ENCODE measurements around the gene ABHD8. TPM values are rescaled to one million over a fixed set of nuclear protein-coding genes. Genes with fewer than 3 reads are reported as not detected.
A peak's percentile ranks its signal among the peaks of the same experiment; 100 is the strongest.

ABHD8 gene
- total and polyA plus RNA-seq, 2 donors (not counting 1 experiment from before 2014, with no cell fraction given): 5.2 to 7.2 TPM

DNA sequence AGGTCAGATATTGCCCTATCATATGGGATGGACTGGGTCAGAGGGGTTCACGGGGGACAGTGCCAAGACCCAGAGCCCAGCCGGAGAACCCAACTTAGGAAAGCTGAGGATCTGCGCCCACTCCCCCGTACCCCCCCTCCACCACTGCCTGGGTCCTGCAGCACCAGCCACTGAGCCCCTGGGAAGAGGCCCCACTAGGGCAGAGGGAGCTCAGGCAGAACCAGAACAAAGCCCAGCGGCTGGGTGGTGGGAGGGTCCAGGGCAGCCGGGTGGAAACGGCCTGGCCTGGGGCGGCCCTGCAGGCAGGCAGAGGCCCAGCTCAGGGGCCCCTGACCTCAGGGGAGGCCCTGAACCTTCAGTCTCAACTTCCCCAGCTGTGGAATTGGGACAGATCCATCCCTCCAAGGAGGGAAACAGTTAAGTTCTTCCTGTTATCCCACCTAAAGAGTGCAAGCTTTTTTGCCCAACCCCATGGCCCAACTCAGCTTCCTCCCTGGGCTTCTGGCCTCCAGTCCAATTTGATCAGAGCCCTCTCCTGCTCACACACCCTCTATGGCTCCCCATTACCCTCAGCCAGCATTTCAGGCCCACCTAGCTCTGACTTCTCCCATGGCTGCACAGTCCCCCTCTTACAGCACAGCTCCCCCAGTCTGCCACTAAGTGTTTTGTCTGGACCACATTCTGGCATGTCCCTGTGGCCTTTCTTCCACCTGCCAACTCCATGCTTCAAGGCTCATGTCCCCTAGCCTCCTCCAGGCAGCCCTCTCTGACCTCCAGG, 60.6 kb downstream of the ABHD8 start:
- TF ChIP-seq, protein P1, sequence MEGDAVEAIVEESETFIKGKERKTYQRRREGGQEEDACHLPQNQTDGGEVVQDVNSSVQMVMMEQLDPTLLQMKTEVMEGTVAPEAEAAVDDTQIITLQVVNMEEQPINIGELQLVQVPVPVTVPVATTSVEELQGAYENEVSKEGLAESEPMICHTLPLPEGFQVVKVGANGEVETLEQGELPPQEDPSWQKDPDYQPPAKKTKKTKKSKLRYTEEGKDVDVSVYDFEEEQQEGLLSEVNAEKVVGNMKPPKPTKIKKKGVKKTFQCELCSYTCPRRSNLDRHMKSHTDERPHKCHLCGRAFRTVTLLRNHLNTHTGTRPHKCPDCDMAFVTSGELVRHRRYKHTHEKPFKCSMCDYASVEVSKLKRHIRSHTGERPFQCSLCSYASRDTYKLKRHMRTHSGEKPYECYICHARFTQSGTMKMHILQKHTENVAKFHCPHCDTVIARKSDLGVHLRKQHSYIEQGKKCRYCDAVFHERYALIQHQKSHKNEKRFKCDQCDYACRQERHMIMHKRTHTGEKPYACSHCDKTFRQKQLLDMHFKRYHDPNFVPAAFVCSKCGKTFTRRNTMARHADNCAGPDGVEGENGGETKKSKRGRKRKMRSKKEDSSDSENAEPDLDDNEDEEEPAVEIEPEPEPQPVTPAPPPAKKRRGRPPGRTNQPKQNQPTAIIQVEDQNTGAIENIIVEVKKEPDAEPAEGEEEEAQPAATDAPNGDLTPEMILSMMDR (IDR thresholded peaks at IDR 0.05): no peak
- no peak for TF ChIP-seq EZH2 (IDR thresholded peaks at IDR 0.05; ENCODE audit: borderline replicate concordance, insufficient read depth, low read depth, low read length, poor library complexity, severe bottlenecking)
- H3K27me3 ChIP-seq (replicated peaks in 1 of 4; ENCODE audit: control extremely low read depth in 1 of 4, control insufficient read depth in 3 of 4, insufficient read depth in 4 of 4, low read length in 3 of 4): no peaks in the 10 kb centered on the region
- H3K36me3 ChIP-seq (replicated peaks in 1 of 2; ENCODE audit: control extremely low read depth in 1 of 2, control insufficient read depth in 1 of 2, extremely low read depth in 1 of 2, insufficient read depth in 2 of 2, low read length in 1 of 2): no peaks in the 10 kb centered on the region
- peaks cover 25% of the 10 kb centered on the region for H3K4me1 Mint-ChIP-seq
- no peak overlapping the region for H3K4me2 ChIP-seq (replicated peaks; ENCODE audit: low read depth, low read length, poor library complexity, severe bottlenecking)
- no peak overlapping the region for H3K9ac ChIP-seq (ENCODE audit: low read length)
- ChIA-PET CTCF (interaction anchor here (0.6 to 1.1 kb wide), 6 partner anchors 19 to 175 kb away, joined by 3 to 6 read pairs (median 4); partner anchors contain the start of genes BABAM1 and USE1), POLR2A (interaction anchor here (0.6 to 3.1 kb wide), 3 partner anchors 16 to 27 kb away, joined by 4 to 13 read pairs (median 6); partner anchors contain the start of genes OCEL1 and USE1)
- no peaks in the 10 kb centered on the region for H3K79me2 ChIP-seq (ENCODE audit: control insufficient read depth, insufficient read depth, low read length)
- H4K20me1 ChIP-seq (ENCODE audit: control insufficient read depth, insufficient read depth, low read length, poor library complexity, severe bottlenecking): no peaks in the 10 kb centered on the region
- H3K27me3 Mint-ChIP-seq: no peaks in the 10 kb centered on the region
- intact Hi-C loops (cut with micrococcal nuclease): no loop called here
- no peak overlapping the region for H2AFZ ChIP-seq (ENCODE audit: insufficient read depth, low read depth, low read length, poor library complexity, severe bottlenecking)
- no peak overlapping the region for H3K4me3 ChIP-seq (ENCODE audit: control extremely low read depth in 1 of 5, extremely low read depth in 1 of 5, insufficient read depth in 1 of 5, low read depth in 2 of 5, low read length in 4 of 5)
- peak; percentile 23 for DNase-seq
- H3K4me3 Mint-ChIP-seq: peak overlapping the region; percentile 14
- H3K9me3 Mint-ChIP-seq (ENCODE audit: insufficient read depth): no peaks in the 10 kb centered on the region
- peaks cover 0 to 2% (median 0%) of the 10 kb centered on the region in 3 donors for H3K9me3 ChIP-seq (ENCODE audit: control extremely low read depth in 1 of 3, control insufficient read depth in 2 of 3, insufficient read depth in 1 of 3, low read length in 2 of 3)
- H3K27ac ChIP-seq (ENCODE audit: low read length in 2 of 2): peak overlapping the region in 1 of 2 donors; percentile 2
- H3K27ac Mint-ChIP-seq: peak overlapping the region; percentile 67
- 18% methylated on average over 4 of the region's 8 CpGs for WGBS (ENCODE audit: insufficient coverage)
- peaks cover 5 to 29% of the 10 kb centered on the region in 2 donors for H3K4me1 ChIP-seq (ENCODE audit: control insufficient read depth in 2 of 2, insufficient read depth in 2 of 2, low read length in 2 of 2)
- no peak for ATAC-seq (ENCODE audit: low read depth)

Other genes starting within 250 kb of the ABHD8 start
- gene HAUS8, start 228.0 kb downstream of the ABHD8 start, total RNA-seq: 22.4 and 24.9 TPM in 2 replicates
- gene HAUS8, start 228.0 kb downstream of the ABHD8 start, polyA plus RNA-seq: 17.6 and 18.3 TPM in 2 replicates
- 273 and 288 TPM in 2 replicates for gene MYO9B, start 227.6 kb downstream of the ABHD8 start, total RNA-seq
- gene MYO9B, start 227.6 kb downstream of the ABHD8 start, polyA plus RNA-seq: 256 and 263 TPM in 2 replicates
- gene USE1, start 88.1 kb downstream of the ABHD8 start, total RNA-seq: 39.9 and 49.5 TPM in 2 replicates
- 48.3 and 56.5 TPM in 2 replicates for gene USE1, start 88.1 kb downstream of the ABHD8 start, polyA plus RNA-seq
- 30.5 and 40.4 TPM in 2 replicates for gene OCEL1, start 77.2 kb downstream of the ABHD8 start, total RNA-seq
- gene OCEL1, start 77.2 kb downstream of the ABHD8 start, polyA plus RNA-seq: 12.0 and 28.5 TPM in 2 replicates
- gene NR2F6, start 57.5 kb downstream of the ABHD8 start, total RNA-seq: 4.9 and 5.1 TPM in 2 replicates
- 2.0 and 2.9 TPM in 2 replicates for gene NR2F6, start 57.5 kb downstream of the ABHD8 start, polyA plus RNA-seq
- 0.12 and 0.39 TPM in 2 replicates for gene USHBP1, start 38.7 kb downstream of the ABHD8 start, total RNA-seq
- 0.03 TPM in 1 of 2 replicates, not detected in the other for gene USHBP1, start 38.7 kb downstream of the ABHD8 start, polyA plus RNA-seq
- gene BABAM1, start 36.0 kb downstream of the ABHD8 start, total RNA-seq: 126 and 129 TPM in 2 replicates
- gene BABAM1, start 36.0 kb downstream of the ABHD8 start, polyA plus RNA-seq: 98.6 and 105 TPM in 2 replicates
- gene ANKLE1, start 21.5 kb downstream of the ABHD8 start, total RNA-seq: 6.2 and 6.3 TPM in 2 replicates
- 6.0 and 7.6 TPM in 2 replicates for gene ANKLE1, start 21.5 kb downstream of the ABHD8 start, polyA plus RNA-seq
- 40.7 and 45.7 TPM in 2 replicates for gene MRPL34, start 2.4 kb upstream of the ABHD8 start, total RNA-seq
- 15.1 and 16.5 TPM in 2 replicates for gene MRPL34, start 2.4 kb upstream of the ABHD8 start, polyA plus RNA-seq
- gene DDA1, start 6.1 kb upstream of the ABHD8 start, total RNA-seq: 35.5 and 38.4 TPM in 2 replicates
- 37.4 and 38.4 TPM in 2 replicates for gene DDA1, start 6.1 kb upstream of the ABHD8 start, polyA plus RNA-seq
- gene ANO8, start 31.4 kb upstream of the ABHD8 start, total RNA-seq: 4.8 and 5.2 TPM in 2 replicates
- gene ANO8, start 31.4 kb upstream of the ABHD8 start, polyA plus RNA-seq: 2.7 and 3.0 TPM in 2 replicates
- gene GTPBP3, start 34.1 kb upstream of the ABHD8 start, total RNA-seq: 44.3 and 44.9 TPM in 2 replicates
- gene GTPBP3, start 34.1 kb upstream of the ABHD8 start, polyA plus RNA-seq: 41.6 and 44.8 TPM in 2 replicates
- gene PLVAP, start 73.9 kb upstream of the ABHD8 start, total RNA-seq: not detected in 2 replicates
- 0.06 and 0.26 TPM in 2 replicates for gene PLVAP, start 73.9 kb upstream of the ABHD8 start, polyA plus RNA-seq
- 3.4 and 3.8 TPM in 2 replicates for gene CCDC194, start 90.8 kb upstream of the ABHD8 start, total RNA-seq
- 0.65 and 1.4 TPM in 2 replicates for gene CCDC194, start 90.8 kb upstream of the ABHD8 start, polyA plus RNA-seq
- 59.7 and 66.0 TPM in 2 replicates for gene BST2, start 102.2 kb upstream of the ABHD8 start, total RNA-seq
- gene BST2, start 102.2 kb upstream of the ABHD8 start, polyA plus RNA-seq: 64.5 and 79.5 TPM in 2 replicates
- 26.8 and 33.6 TPM in 2 replicates for gene MVB12A, start 116.6 kb upstream of the ABHD8 start, total RNA-seq
- 21.4 and 31.3 TPM in 2 replicates for gene MVB12A, start 116.6 kb upstream of the ABHD8 start, polyA plus RNA-seq
- not detected in 2 replicates for gene TMEM221, start 145.2 kb upstream of the ABHD8 start, total RNA-seq
- not detected in 2 replicates for gene TMEM221, start 145.2 kb upstream of the ABHD8 start, polyA plus RNA-seq
- gene NXNL1, start 157.5 kb upstream of the ABHD8 start, total RNA-seq: not detected in 2 replicates
- gene NXNL1, start 157.5 kb upstream of the ABHD8 start, polyA plus RNA-seq: not detected in 2 replicates
- 9.5 and 11.5 TPM in 2 replicates for gene SLC27A1, start 167.1 kb upstream of the ABHD8 start, total RNA-seq
- 4.1 and 5.1 TPM in 2 replicates for gene SLC27A1, start 167.1 kb upstream of the ABHD8 start, polyA plus RNA-seq
- 83.3 and 88.5 TPM in 2 replicates for gene PGLS, start 208.2 kb upstream of the ABHD8 start, total RNA-seq
- gene PGLS, start 208.2 kb upstream of the ABHD8 start, polyA plus RNA-seq: 55.2 and 74.2 TPM in 2 replicates